Posterior vena cava (tissue), 2 donors: ENCODE data around the gene NGFR. TPM values are rescaled to one million over a fixed set of nuclear protein-coding genes. Genes with fewer than 3 reads are reported as not detected.
"Not testable (repeated sequence)": the region's sequence is repeated elsewhere in the genome, so short reads cannot be mapped to it uniquely, and the experiment has no call there.

Experiments
- DNase-seq: peaks from one replicate; pipeline ENCODE4 v3.0.0-alpha.2; 2020; ENCODE audit warnings: low spot score
- intact Hi-C, 2 donors: fragments of 100-400 bp; cut with DNase I; formaldehyde crosslinking; loops; one replicate each; pipeline versions ENCODE4 v1.14.1 to v1.14.2; 2022 to 2023
- total RNA-seq, 2 donors: library from RNA; stranded (reverse); fragmentation: NEBNext Ultra II Directional; extraction: Animal tissue kit (Norgen Biotek cat#: 25700); gene quantifications; one replicate each; pipeline ENCODE4 v1.2.1, GENCODE V29; 2021
- donor health status: DM: yes; HTN: yes; CAD: no.
- donor health status: DM: yes; HTN: yes; CAD: no.

NGFR gene
- total RNA-seq, 2 donors from 2014 or later, result 35.7 to 69.9 TPM

- peak; percentile 82 for DNase-seq
- intact Hi-C loops, result no loop called here
These were observed 31.0 kb downstream of the NGFR start for GRCh38 chr17:49525831-49526741.

GRCh38 chr17:49527927-49528651 is 33.0 kb downstream of the NGFR start:
- intact Hi-C loops, result no loop called here
- DNase-seq, result no peak

- no peak for DNase-seq
- intact Hi-C loops, result no loop called here
These were observed 33.9 kb downstream of the NGFR start for GRCh38 chr17:49528966-49529365.

DNA sequence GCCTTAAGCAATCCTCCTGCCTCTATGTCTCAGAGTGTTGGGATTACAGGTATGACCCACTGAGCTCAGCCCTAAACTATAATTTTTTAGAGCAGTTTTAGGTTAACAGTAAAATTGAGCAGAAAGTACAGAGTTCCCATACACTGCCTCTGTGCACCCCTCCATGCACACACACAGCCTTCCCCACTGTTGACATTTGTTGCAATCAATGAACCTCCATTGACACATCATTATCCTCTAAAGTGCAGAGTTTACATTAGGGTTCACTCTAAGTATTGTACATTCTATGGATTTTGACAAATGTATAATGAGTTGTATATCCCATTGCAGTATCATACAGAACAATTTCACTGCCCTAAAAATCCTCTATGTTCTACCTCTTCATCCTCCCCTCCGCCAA is 35.0 kb downstream of the NGFR start:
- DNase-seq, result no peak
- intact Hi-C loops, result no loop called here

- DNase-seq, result no peak
- intact Hi-C loops, result no loop called here
These were observed 48.8 kb downstream of the NGFR start for GRCh38 chr17:49543860-49544259.

- no peak for DNase-seq
- intact Hi-C loops, result no loop called here
These were observed 50.0 kb downstream of the NGFR start for GRCh38 chr17:49545007-49545660.

DNA sequence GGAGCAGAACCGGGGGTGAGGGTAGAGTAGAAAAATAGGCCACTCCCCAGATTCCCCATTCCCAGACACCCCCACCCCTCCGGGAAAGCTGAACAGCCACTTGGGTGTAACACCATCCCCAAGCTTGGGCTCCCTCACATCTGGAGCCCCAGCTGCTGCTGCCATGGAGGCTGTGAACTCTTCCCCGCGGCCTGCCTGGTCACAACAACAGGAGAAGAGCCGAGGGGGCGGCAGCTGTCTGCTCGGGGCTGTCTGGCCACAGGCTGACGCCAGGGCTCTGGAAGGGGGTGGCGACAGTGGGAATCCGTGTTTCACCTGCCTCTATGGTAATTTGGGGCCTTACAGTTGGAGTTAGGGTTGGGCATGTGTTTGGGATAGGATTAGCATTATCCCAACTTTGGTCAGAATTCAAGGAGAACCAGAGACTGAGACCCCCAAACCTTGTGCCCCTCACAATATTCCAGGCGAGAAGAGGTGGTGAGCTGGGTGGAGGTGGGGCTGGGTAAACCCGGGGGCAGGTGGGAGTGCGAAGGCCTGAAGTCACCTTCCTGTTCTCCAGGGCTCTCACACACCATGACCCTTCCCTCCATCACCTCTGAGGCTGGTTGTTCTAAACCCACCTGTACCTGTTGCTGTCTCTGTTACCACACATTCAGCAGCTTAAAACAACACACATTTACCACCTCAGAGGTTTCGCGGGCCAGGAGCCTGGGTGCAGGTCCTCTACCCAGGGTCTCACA is 50.9 kb downstream of the NGFR start:
- no peak for DNase-seq
- intact Hi-C loops, result no loop called here

GRCh38 chr17:49546546-49547535 is 51.7 kb downstream of the NGFR start:
- no peak for DNase-seq
- intact Hi-C loops, result no loop called here

DNA sequence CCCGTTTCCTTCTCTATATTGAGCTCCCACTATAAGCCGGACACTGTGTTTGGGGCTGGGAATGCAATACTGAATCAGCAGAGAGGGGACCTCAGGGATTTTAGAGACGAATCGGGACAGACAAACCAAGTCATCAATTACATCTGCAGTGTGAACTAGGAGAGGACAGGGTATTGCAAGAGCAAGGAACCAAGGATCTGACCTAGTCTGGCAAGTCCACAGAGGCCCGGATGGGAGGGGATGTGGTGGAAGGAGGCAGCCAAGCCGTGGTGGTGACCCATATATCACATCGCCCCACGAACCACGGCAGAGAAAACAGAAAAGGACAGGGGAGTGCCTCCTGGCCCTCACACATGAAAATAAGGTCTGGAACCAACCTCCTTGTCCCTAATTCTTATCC is 52.5 kb downstream of the NGFR start:
- DNase-seq, result no peak
- intact Hi-C loops, result no loop called here

GRCh38 chr17:49548051-49548505 is 53.0 kb downstream of the NGFR start:
- intact Hi-C loops, result loop anchor here in 1 of 2 donors (2.0 kb wide), 1 partner anchor 113 kb away; no protein-coding TSS in a partner anchor
- no peak for DNase-seq

DNA sequence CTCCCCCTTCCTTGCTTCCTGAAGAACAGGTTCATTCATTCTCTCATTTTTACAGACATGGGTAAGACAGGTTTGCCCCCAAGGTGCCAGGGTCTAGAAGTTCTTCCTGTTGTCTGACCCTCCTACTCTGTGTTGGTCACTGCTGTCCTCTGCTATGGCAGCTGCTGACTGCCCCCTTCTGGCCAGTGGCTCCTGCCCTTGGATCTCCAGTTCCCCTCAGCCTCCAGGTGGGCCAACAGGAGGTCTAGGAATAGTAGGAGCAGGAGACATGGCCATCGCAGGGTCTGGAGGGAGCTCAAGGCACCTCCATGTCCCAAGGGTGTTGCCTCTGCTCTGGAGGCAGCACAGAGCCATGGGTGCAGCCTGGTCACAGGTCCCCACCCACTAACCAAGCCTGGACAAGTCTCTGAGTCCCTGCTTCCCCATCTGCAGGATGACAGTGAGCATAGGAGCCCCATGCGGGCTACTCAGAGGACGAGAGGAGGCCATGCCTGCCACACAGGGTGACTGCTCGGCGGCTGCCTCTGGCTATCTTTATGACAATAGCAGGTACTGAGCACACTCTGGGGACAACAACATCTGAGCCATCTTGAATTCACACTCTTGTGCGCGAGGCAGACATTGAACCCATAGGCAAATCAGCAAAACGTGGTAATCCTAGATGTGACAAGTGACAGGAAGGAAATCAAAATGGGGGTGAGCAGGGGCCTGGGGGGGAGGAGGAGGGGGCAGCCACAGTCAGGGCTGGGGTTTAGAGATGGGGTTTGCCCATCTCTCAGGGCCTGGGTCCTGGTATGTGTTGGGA is 53.6 kb downstream of the NGFR start:
- no peak for DNase-seq
- intact Hi-C loops, result loop anchor here in 1 of 2 donors (2.0 kb wide), 1 partner anchor 114 kb away; no protein-coding TSS in a partner anchor

- intact Hi-C loops, result loop anchor here in 1 of 2 donors (2.0 kb wide), 1 partner anchor 114 kb away; no protein-coding TSS in a partner anchor
- no peak for DNase-seq
These were observed 54.2 kb downstream of the NGFR start for GRCh38 chr17:49549311-49549605.

- no peak for DNase-seq
- intact Hi-C loops, result loop anchor here (2.0 to 10.0 kb wide), 4 partner anchors 113 to 445 kb away; partner anchors contain the start of gene DLX3 (in 1 of the 2)
These were observed 54.9 kb downstream of the NGFR start for GRCh38 chr17:49549691-49550678.

- intact Hi-C loops, result loop anchor here (5.0 to 10.0 kb wide), 3 partner anchors 113 to 444 kb away; partner anchors contain the start of gene DLX3 (in 1 of the 2)
- not testable (repeated sequence) for DNase-seq
These were observed 55.7 kb downstream of the NGFR start for GRCh38 chr17:49550764-49551163.

DNA sequence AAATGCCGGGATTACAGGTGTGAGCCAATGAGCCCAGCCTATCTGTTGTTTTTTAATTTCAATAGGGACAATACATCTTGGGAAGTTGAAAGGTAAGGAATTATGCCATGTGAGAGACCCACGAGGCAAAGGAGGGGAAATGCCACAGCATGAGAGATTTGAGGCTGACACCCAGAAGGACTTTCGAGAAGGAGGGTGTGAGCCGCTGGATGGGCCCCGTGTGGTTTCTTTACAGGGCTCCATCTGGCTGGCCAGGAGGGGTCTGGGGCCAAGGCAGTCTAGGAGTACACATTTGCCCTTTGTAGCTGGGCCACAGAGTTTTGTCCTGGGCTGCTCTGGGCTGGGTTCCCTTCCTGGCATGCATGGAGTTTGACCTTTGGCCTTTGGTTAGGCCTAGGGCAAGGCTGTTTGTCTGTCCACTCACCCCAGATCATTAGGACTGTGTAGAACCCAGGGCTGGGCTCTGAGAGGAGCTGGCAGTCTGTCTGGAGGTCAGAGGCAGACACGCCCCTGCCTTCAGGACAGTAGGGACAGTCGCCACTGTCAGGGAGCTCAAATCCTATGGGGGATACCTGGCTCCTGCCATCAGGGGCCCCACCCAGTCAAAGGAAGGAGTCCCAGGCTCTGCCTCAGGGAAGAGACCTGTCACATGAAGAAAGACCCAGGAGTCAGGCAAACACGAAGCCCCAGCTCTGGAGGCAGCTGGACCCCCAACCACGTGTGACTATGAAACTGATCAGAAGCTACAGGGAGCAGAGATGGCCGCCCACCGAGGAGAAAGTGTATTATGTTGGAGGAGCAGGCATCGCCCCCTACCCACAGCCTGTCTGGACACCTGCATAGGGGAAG is 56.4 kb downstream of the NGFR start:
- DNase-seq, result no peak
- intact Hi-C loops, result loop anchor here (5.0 to 10.0 kb wide), 3 partner anchors 114 to 443 kb away; partner anchors contain the start of gene DLX3 (in 1 of the 2)
